Measurements from ENCODE around the gene RSKR. TPM values are rescaled to one million over a fixed set of nuclear protein-coding genes. Genes with fewer than 3 reads are reported as not detected.
A peak's percentile ranks its signal among the peaks of the same experiment; 100 is the strongest.

The RSKR gene
- total RNA-seq, 1 experiment from 2014 or later, result 15.7 TPM

DNA sequence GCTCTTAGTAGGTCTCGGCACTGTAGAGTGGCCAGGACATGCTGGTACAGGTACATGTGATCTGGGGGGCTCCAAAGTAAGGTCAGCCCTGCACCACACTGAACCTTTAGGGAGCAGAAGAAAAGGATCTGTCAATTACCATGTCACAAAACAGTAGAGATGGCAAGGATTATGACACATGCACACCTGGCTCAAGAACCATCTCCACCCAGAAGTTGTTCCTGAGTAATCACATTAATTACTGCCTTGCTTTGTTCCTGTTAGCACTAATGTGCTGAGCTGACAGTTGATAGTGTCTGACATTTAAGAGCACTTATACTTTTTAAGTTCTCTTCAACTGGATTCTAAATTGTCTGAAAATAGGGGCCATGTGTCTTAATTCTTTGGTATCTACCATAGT lies 21.5 kb upstream of the RSKR start:
- no peaks in the 10 kb centered on the region for H3K4me1 Mint-ChIP-seq (ENCODE audit: low read depth, unreplicated experiment)
- TF ChIP-seq, protein P1, sequence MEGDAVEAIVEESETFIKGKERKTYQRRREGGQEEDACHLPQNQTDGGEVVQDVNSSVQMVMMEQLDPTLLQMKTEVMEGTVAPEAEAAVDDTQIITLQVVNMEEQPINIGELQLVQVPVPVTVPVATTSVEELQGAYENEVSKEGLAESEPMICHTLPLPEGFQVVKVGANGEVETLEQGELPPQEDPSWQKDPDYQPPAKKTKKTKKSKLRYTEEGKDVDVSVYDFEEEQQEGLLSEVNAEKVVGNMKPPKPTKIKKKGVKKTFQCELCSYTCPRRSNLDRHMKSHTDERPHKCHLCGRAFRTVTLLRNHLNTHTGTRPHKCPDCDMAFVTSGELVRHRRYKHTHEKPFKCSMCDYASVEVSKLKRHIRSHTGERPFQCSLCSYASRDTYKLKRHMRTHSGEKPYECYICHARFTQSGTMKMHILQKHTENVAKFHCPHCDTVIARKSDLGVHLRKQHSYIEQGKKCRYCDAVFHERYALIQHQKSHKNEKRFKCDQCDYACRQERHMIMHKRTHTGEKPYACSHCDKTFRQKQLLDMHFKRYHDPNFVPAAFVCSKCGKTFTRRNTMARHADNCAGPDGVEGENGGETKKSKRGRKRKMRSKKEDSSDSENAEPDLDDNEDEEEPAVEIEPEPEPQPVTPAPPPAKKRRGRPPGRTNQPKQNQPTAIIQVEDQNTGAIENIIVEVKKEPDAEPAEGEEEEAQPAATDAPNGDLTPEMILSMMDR (IDR thresholded peaks at IDR 0.05; ENCODE audit: insufficient read depth in 1 of 2, low read depth in 1 of 2, low read length in 1 of 2, severe bottlenecking in 1 of 2, unreplicated experiment in 1 of 2), result no peak
- peaks cover 12% of the 10 kb centered on the region for H3K36me3 ChIP-seq (ENCODE audit: control insufficient read depth, insufficient read depth, low read length)
- POLR2A ChIA-PET, result no interaction called here
- no peaks in the 10 kb centered on the region for H3K27me3 Mint-ChIP-seq (ENCODE audit: insufficient read depth, unreplicated experiment)
- CTCF ChIA-PET, result no interaction called here
- H3K4me3 Mint-ChIP-seq (ENCODE audit: unreplicated experiment), result no peak overlapping the region
- no peak for DNase-seq
- peaks cover 87% of the 10 kb centered on the region for H3K36me3 Mint-ChIP-seq (ENCODE audit: insufficient read depth, unreplicated experiment)
- H3K27me3 ChIP-seq (replicated peaks; ENCODE audit: control insufficient read depth, insufficient read depth, low read length), result no peaks in the 10 kb centered on the region
- H3K9me3 ChIP-seq, result no peaks in the 10 kb centered on the region
- intact Hi-C loops (cut with micrococcal nuclease; ENCODE audit: unreplicated experiment), result no loop called here
- no peaks in the 10 kb centered on the region for H3K4me1 ChIP-seq
- no peak overlapping the region for H3K27ac Mint-ChIP-seq (ENCODE audit: unreplicated experiment)
- H3K9me3 Mint-ChIP-seq (ENCODE audit: unreplicated experiment), result no peaks in the 10 kb centered on the region
- BruUV-seq (replicated peaks), result no TSS peak
- no peak overlapping the region for H3K4me3 ChIP-seq (ENCODE audit: low read depth, low read length)

DNA sequence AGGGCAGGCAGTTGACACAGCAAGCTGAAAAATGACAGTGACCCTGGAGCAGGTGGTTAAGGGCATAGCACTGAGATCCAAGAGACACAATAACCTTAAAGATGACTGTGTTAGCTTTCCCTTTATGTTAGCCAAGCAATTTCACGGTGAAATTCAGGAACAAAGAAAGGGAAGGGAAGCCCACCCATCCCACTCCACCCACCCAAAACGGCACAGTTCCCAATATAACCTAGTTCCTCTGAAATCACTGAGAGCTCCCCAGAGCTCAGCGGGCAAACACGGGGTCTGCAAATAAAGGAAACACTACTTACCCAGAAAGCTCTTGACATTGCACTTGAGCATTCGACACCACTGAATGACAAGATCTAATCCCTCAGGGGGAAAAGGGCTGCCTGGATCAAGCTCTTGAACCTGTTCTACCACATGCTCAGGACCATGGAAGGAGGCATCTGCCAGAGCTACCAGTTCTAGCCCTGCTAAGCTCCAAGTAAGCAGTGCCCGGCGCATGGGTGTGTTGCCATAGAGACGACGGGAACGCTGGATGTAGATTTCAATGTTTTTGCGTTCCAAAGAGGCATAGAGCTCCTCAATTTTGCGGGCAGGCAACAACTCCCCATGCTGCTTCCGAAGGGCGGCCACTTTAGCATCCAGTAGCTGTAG lies 20.4 kb upstream of the RSKR start:
- ChIA-PET POLR2A (interaction anchor here (1.2 kb wide), 1 partner anchor 23 kb away, joined by 5 read pairs; no protein-coding TSS in a partner anchor), CTCF (no interaction called here)
- H3K36me3 Mint-ChIP-seq (ENCODE audit: insufficient read depth, unreplicated experiment), result peaks cover 88% of the 10 kb centered on the region
- H3K4me3 Mint-ChIP-seq (ENCODE audit: unreplicated experiment), result no peak overlapping the region
- TF ChIP-seq, protein P1 (IDR thresholded peaks at IDR 0.05; ENCODE audit: insufficient read depth in 1 of 2, low read depth in 1 of 2, low read length in 1 of 2, severe bottlenecking in 1 of 2, unreplicated experiment in 1 of 2), result no peak
- TSS peak; percentile 19 for BruUV-seq (replicated peaks)
- Histone ChIP-seq H3K36me3 (ENCODE audit: control insufficient read depth, insufficient read depth, low read length) (peaks cover 11% of the 10 kb centered on the region), H3K9me3 (no peaks in the 10 kb centered on the region), H3K27me3 (replicated peaks; ENCODE audit: control insufficient read depth, insufficient read depth, low read length) (no peaks in the 10 kb centered on the region), H3K4me3 (ENCODE audit: low read depth, low read length) (no peak overlapping the region), H3K4me1 (no peaks in the 10 kb centered on the region)
- H3K4me1 Mint-ChIP-seq (ENCODE audit: low read depth, unreplicated experiment), result no peaks in the 10 kb centered on the region
- intact Hi-C loops (cut with micrococcal nuclease; ENCODE audit: unreplicated experiment), result no loop called here
- H3K9me3 Mint-ChIP-seq (ENCODE audit: unreplicated experiment), result no peaks in the 10 kb centered on the region
- no peak for DNase-seq
- H3K27me3 Mint-ChIP-seq (ENCODE audit: insufficient read depth, unreplicated experiment), result no peaks in the 10 kb centered on the region
- H3K27ac Mint-ChIP-seq (ENCODE audit: unreplicated experiment), result no peak overlapping the region

DNA sequence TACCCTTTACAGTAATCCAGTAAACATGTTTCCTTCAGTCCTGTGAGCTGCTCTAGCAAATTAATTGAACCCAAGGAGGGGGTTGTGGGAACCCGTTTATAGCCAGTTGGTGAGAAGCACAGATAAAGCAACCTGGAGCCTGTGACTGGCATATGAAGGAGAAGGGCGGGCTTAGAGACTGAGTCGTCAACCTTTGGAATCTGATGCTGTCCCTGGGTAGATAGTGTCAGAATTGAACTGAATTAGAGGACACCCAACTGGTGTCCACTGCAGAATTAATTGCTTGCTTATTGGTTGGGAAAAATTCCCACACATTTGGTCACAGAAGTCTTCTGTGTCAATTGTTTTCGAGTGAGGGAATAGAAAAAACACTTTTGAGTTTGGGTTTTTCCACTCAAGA lies 12.8 kb upstream of the RSKR start:
- Histone ChIP-seq H3K4me3 (ENCODE audit: low read depth, low read length) (no peak overlapping the region), H3K36me3 (ENCODE audit: control insufficient read depth, insufficient read depth, low read length) (peaks cover 1% of the 10 kb centered on the region), H3K9me3 (no peaks in the 10 kb centered on the region), H3K4me1 (no peaks in the 10 kb centered on the region), H3K27me3 (replicated peaks; ENCODE audit: control insufficient read depth, insufficient read depth, low read length) (no peaks in the 10 kb centered on the region)
- no peak overlapping the region for H3K4me3 Mint-ChIP-seq (ENCODE audit: unreplicated experiment)
- H3K4me1 Mint-ChIP-seq (ENCODE audit: low read depth, unreplicated experiment), result no peaks in the 10 kb centered on the region
- H3K9me3 Mint-ChIP-seq (ENCODE audit: unreplicated experiment), result no peaks in the 10 kb centered on the region
- ChIA-PET POLR2A (no interaction called here), CTCF (no interaction called here)
- TF ChIP-seq, protein P1 (IDR thresholded peaks at IDR 0.05; ENCODE audit: insufficient read depth in 1 of 2, low read depth in 1 of 2, low read length in 1 of 2, severe bottlenecking in 1 of 2, unreplicated experiment in 1 of 2), result no peak
- intact Hi-C loops (cut with micrococcal nuclease; ENCODE audit: unreplicated experiment), result no loop called here
- BruUV-seq (replicated peaks), result no TSS peak
- no peak for DNase-seq
- H3K36me3 Mint-ChIP-seq (ENCODE audit: insufficient read depth, unreplicated experiment), result peaks cover 63% of the 10 kb centered on the region
- no peak overlapping the region for H3K27ac Mint-ChIP-seq (ENCODE audit: unreplicated experiment)
- H3K27me3 Mint-ChIP-seq (ENCODE audit: insufficient read depth, unreplicated experiment), result no peaks in the 10 kb centered on the region

All from Caco-2 (cell line).